WERI-Rb-1 (cell line): ENCODE measurements around the gene NFKBIA.
A peak's percentile ranks its signal among the peaks of the same experiment; 100 is the strongest.
"Not testable (repeated sequence)": the region's sequence is repeated elsewhere in the genome, so short reads cannot be mapped to it uniquely, and the experiment has no call there.

Source experiments
- DNase-seq: peaks from one replicate; pipeline ENCODE4 v3.0.0-alpha.2; 2020
- H3K27ac ChIP-seq: fragments of 250-450 bp; sonication (Bioruptor Pico); 2 replicates; pipeline ENCODE4 v1.5.1; 2020; ENCODE audit warnings: mild to moderate bottlenecking, moderate library complexity
- H3K27me3 ChIP-seq: fragments of 250-450 bp; sonication (Bioruptor Pico); 2 replicates; pipeline ENCODE4 v1.5.1; 2021; ENCODE audit warnings: mild to moderate bottlenecking, low read depth, moderate library complexity; ENCODE audit not compliant: insufficient read depth, severe bottlenecking
- H3K36me3 ChIP-seq: fragments of 250-450 bp; sonication (Bioruptor Pico); 2 replicates; pipeline ENCODE4 v1.5.1; 2020; ENCODE audit warnings: mild to moderate bottlenecking, moderate library complexity
- H3K4me3 ChIP-seq: 2 replicates; pipeline ENCODE4 v1.5.1; 2011; ENCODE audit warnings: low read depth, mild to moderate bottlenecking, control low read depth, low read length
- H3K9me3 ChIP-seq: fragments of 250-450 bp; sonication (Bioruptor Pico); 2 replicates; pipeline ENCODE4 v1.5.1; 2021; ENCODE audit warnings: mild to moderate bottlenecking, moderate library complexity; ENCODE audit not compliant: severe bottlenecking
- CTCF ChIP-seq: IDR thresholded peaks from 2 replicates; pipeline ENCODE4 v1.5.1; 2011; ENCODE audit warnings: low read depth, mild to moderate bottlenecking, control low read depth, inconsistent platforms, low read length

Gene NFKBIA, protein sequence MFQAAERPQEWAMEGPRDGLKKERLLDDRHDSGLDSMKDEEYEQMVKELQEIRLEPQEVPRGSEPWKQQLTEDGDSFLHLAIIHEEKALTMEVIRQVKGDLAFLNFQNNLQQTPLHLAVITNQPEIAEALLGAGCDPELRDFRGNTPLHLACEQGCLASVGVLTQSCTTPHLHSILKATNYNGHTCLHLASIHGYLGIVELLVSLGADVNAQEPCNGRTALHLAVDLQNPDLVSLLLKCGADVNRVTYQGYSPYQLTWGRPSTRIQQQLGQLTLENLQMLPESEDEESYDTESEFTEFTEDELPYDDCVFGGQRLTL

GRCh38 chr14:35404449-35405303 is at the start of gene NFKBIA:
Gene NFKBIA, minus strand, starts transcription at chr14:35404749. Its CDS starts 105 bp downstream, at chr14:35404644.
- TF ChIP-seq CTCF, result peak; percentile 47
- no peaks in the 10 kb centered on the region for H3K27me3 ChIP-seq
- peak within 1 kb of the TSS; percentile 98 for H3K27ac ChIP-seq
- H3K36me3 ChIP-seq, result peaks cover 37% of the 10 kb centered on the region
- no peaks in the 10 kb centered on the region for H3K9me3 ChIP-seq
- peak within 1 kb of the TSS; percentile 66 for H3K4me3 ChIP-seq
- peak; percentile 87 for DNase-seq

GRCh38 chr14:35446450-35446849 is 41.9 kb upstream of the NFKBIA start:
- H3K9me3 ChIP-seq, result no peaks in the 10 kb centered on the region
- no peak for TF ChIP-seq CTCF
- no peak overlapping the region for H3K4me3 ChIP-seq
- H3K36me3 ChIP-seq, result peaks cover 47% of the 10 kb centered on the region
- no peaks in the 10 kb centered on the region for H3K27me3 ChIP-seq
- no peak overlapping the region for H3K27ac ChIP-seq
- no peak for DNase-seq

DNA sequence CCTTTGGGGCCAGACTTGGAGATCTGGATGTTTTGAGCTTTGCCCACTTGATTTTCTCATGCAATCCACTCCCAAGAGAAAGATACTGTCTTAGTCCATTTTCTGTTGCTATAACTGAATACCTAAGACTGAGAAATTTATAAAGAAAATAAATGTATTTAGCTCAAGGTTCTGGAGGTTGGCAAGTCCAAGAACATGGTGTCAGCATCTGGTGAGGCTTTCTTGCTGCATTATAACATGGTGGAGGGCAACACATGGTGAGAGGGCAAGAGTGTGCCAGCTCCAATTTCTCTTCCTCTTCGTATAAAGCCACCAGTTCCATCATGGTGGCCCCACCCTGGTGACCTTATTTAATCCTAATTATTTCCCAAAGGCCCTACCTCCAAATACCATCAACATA is 39.6 kb upstream of the NFKBIA start:
- no peak overlapping the region for H3K4me3 ChIP-seq
- H3K9me3 ChIP-seq, result no peaks in the 10 kb centered on the region
- no peak for TF ChIP-seq CTCF
- DNase-seq, result no peak
- no peaks in the 10 kb centered on the region for H3K27me3 ChIP-seq
- H3K27ac ChIP-seq, result no peak overlapping the region
- peaks cover 47% of the 10 kb centered on the region for H3K36me3 ChIP-seq

DNA sequence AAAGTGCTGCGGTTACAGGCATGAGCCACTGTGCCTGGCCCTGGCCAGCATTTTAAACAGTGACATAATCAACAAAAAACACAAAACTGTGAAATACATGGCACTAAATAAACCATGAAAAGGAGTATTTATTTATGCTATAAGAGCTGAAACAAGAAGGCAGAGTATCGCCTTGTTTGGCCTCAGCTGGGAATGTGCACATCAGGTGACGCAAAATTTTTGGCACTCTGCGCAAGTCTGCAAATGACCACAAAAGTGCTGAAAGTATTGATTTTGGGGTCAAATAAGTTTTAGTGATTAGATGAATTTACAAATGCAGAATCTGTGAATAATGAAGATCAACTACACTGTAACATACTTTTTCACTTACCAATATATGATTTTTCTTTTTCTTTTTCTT is 36.6 kb upstream of the NFKBIA start:
- H3K36me3 ChIP-seq, result peaks cover 35% of the 10 kb centered on the region
- no peaks in the 10 kb centered on the region for H3K27me3 ChIP-seq
- H3K9me3 ChIP-seq, result peaks cover 2% of the 10 kb centered on the region
- DNase-seq, result no peak
- no peak overlapping the region for H3K27ac ChIP-seq
- H3K4me3 ChIP-seq, result no peak overlapping the region
- TF ChIP-seq CTCF, result no peak

GRCh38 chr14:35438910-35439713 is 34.6 kb upstream of the NFKBIA start:
- Histone ChIP-seq H3K4me3 (no peak overlapping the region), H3K36me3 (peaks cover 14% of the 10 kb centered on the region), H3K9me3 (peaks cover 2% of the 10 kb centered on the region), H3K27ac (no peak overlapping the region), H3K27me3 (no peaks in the 10 kb centered on the region)
- peak; percentile 51; the same call in 1 of the 2 replicates for TF ChIP-seq CTCF
- no peak for DNase-seq

- DNase-seq, H3K4me3 ChIP-seq, H3K9me3 ChIP-seq, H3K27ac ChIP-seq, H3K27me3 ChIP-seq: not testable (repeated sequence)
- H3K36me3 ChIP-seq, result peaks cover 11% of the 10 kb centered on the region
Measured at GRCh38 chr14:35438492-35438891, 33.9 kb upstream of the NFKBIA start.
